ENCODE data around the gene RAB11FIP5.

The RAB11FIP5 gene

GRCh38 chr2:73082523-73083410 is 30.0 kb downstream of the RAB11FIP5 start:
- no peak for DNase-seq

- no peak for DNase-seq
Measured at GRCh38 chr2:73081181-73081671, 31.5 kb downstream of the RAB11FIP5 start.

- no peak for DNase-seq
Measured at GRCh38 chr2:73080321-73081131, 32.2 kb downstream of the RAB11FIP5 start.

- no peak for DNase-seq
Measured at GRCh38 chr2:73079636-73080035, 33.1 kb downstream of the RAB11FIP5 start.

GRCh38 chr2:73078457-73079411 is 34.0 kb downstream of the RAB11FIP5 start:
- DNase-seq: no peak

- DNase-seq: no peak
Measured at GRCh38 chr2:73077424-73077795, 35.3 kb downstream of the RAB11FIP5 start.

GRCh38 chr2:73076701-73077423 is 35.9 kb downstream of the RAB11FIP5 start:
- no peak for DNase-seq

GRCh38 chr2:73075477-73076373 is 37.0 kb downstream of the RAB11FIP5 start:
- DNase-seq: no peak

GRCh38 chr2:73074110-73075069 is 38.4 kb downstream of the RAB11FIP5 start:
- DNase-seq: no peak

- DNase-seq: no peak
Measured at GRCh38 chr2:73072416-73072815, 40.3 kb downstream of the RAB11FIP5 start.

- DNase-seq: no peak
Measured at GRCh38 chr2:73072129-73072395, 40.7 kb downstream of the RAB11FIP5 start.

GRCh38 chr2:73071360-73072128 is 41.2 kb downstream of the RAB11FIP5 start, which contains the start of gene SFXN5:
Gene SFXN5 (minus strand): TSS chr2:73071712. CDS start chr2:73071705, 7 bp downstream.
- DNase-seq: peak; percentile 88

- DNase-seq: no peak
Measured at GRCh38 chr2:73070643-73071359, 41.9 kb downstream of the RAB11FIP5 start.

- DNase-seq: no peak
Measured at GRCh38 chr2:73069855-73070642, 42.7 kb downstream of the RAB11FIP5 start.

GRCh38 chr2:73069041-73069854 is 43.5 kb downstream of the RAB11FIP5 start:
- no peak for DNase-seq

- no peak for DNase-seq
Measured at GRCh38 chr2:73068147-73068546, 44.6 kb downstream of the RAB11FIP5 start.
